Measurements from ENCODE around the gene GRPEL2.

- TF ChIP-seq CTCF (IDR thresholded peaks at IDR 0.05) (no peak), POLR2A (IDR thresholded peaks at IDR 0.05) (no peak)
Measured at GRCh38 chr5:149313151-149313841, 32.0 kb upstream of the GRPEL2 start.

Data from ovary (tissue), 3 donors.